Uterus (tissue), 4 donors: ENCODE measurements around the gene ZPLD1. TPM values are rescaled to one million over a fixed set of nuclear protein-coding genes. Genes with fewer than 3 reads are reported as not detected.

Experiments
- DNase-seq, 2 donors: peaks; one replicate each; pipeline ENCODE4 v3.0.0-alpha.2; 2019 to 2020
- H3K27ac ChIP-seq, 2 donors: fragments of 200-600 bp; sonication (generic); 1 replicate in 1 of 2; 2 replicates in 1 of 2; pipeline ENCODE4 v1.5.1; 2016 to 2018
- H3K27me3 ChIP-seq, 2 donors: fragments of 200-600 bp; sonication (generic); one replicate each; pipeline ENCODE4 v1.5.1; 2018 to 2019; ENCODE audit warnings: control low read depth in 1 of 2
- H3K36me3 ChIP-seq, 2 donors: fragments of 200-600 bp; sonication (generic); one replicate each; pipeline ENCODE4 v1.5.1; 2019; ENCODE audit warnings: control low read depth in 1 of 2
- H3K4me1 ChIP-seq, 2 donors: fragments of 200-600 bp; sonication (generic); one replicate each; pipeline ENCODE4 v1.5.1; 2018 to 2019; ENCODE audit warnings: control low read depth in 1 of 2
- H3K4me3 ChIP-seq, 2 donors: fragments of 200-600 bp; sonication (generic); 1 replicate in 1 of 2; 2 replicates in 1 of 2; pipeline ENCODE4 v1.5.1; 2018 to 2019; ENCODE audit warnings: mild to moderate bottlenecking in 1 of 2
- H3K9me3 ChIP-seq, 2 donors: fragments of 200-600 bp; sonication (generic); one replicate each; pipeline ENCODE4 v1.5.1; 2019; ENCODE audit warnings: control low read depth in 1 of 2
- CTCF ChIP-seq, 4 experiments: fragments of 200-600 bp in 2 of 4; fragments of 450-650 bp in 2 of 4; sonication (generic) in 2 of 4; IDR thresholded peaks; one replicate each; pipeline ENCODE4 v1.5.1; 2016 to 2019; ENCODE audit warnings: antibody characterized with exemption in 4 of 4, mild to moderate bottlenecking in 2 of 4, moderate library complexity in 1 of 4
- POLR2A ChIP-seq, 2 donors: fragments of 450-650 bp; IDR thresholded peaks; one replicate each; pipeline ENCODE4 v1.6.1; 2016; ENCODE audit warnings: antibody characterized with exemption in 2 of 2, mild to moderate bottlenecking in 1 of 2, moderate library complexity in 1 of 2
- intact Hi-C: fragments of 100-400 bp; cut with DNase I; formaldehyde crosslinking; loops from one replicate; pipeline ENCODE4 v1.15.1; 2023; ENCODE audit warnings: low total_unique reads
- total RNA-seq, 4 donors: library from RNA; depleted of rRNA in 3 of 4; stranded (reverse); fragments of >200 nt in 3 of 4; gene quantifications; one replicate each; pipeline versions ENCODE4 v1.1.0 to v1.2.4, GENCODE V29; 2014 to 2023
- donor health status: DM: yes; HTN: yes; CAD: no.

Gene ZPLD1
- total RNA-seq, 4 donors from 2014 or later: 0.07 TPM; not detected in 3

GRCh38 chr3:102454181-102454580 lies 19.4 kb downstream of the ZPLD1 start:
- DNase-seq: no peak
- TF ChIP-seq POLR2A (IDR thresholded peaks at IDR 0.05) (no peak), CTCF (IDR thresholded peaks at IDR 0.05) (no peak)

GRCh38 chr3:102457644-102458043 lies 22.8 kb downstream of the ZPLD1 start:
- intact Hi-C loops: no loop called here
- no peak for DNase-seq
- Histone ChIP-seq H3K4me1 (no peaks in the 10 kb centered on the region), H3K4me3 (no peak overlapping the region), H3K36me3 (no peaks in the 10 kb centered on the region), H3K27ac (no peak overlapping the region), H3K9me3 (no peaks in the 10 kb centered on the region), H3K27me3 (no peaks in the 10 kb centered on the region)
- no peak for TF ChIP-seq CTCF (IDR thresholded peaks at IDR 0.05)
- TF ChIP-seq POLR2A (IDR thresholded peaks at IDR 0.05): no peak

More at GRCh38 chr3:102454181-102454580, 19.4 kb downstream of the ZPLD1 start:
- H3K36me3 ChIP-seq: no peaks in the 10 kb centered on the region
- intact Hi-C loops: no loop called here
- H3K27ac ChIP-seq: no peak overlapping the region
- H3K27me3 ChIP-seq: no peaks in the 10 kb centered on the region
- H3K4me3 ChIP-seq: no peak overlapping the region
- H3K9me3 ChIP-seq: no peaks in the 10 kb centered on the region
- H3K4me1 ChIP-seq: no peaks in the 10 kb centered on the region

- Histone ChIP-seq H3K27me3 (no peaks in the 10 kb centered on the region), H3K27ac (no peak overlapping the region), H3K4me1 (no peaks in the 10 kb centered on the region), H3K36me3 (no peaks in the 10 kb centered on the region), H3K4me3 (no peak overlapping the region), H3K9me3 (no peaks in the 10 kb centered on the region)
- DNase-seq: no peak
- TF ChIP-seq CTCF (IDR thresholded peaks at IDR 0.05): no peak
- intact Hi-C loops: no loop called here
These were observed 25.8 kb downstream of the ZPLD1 start for GRCh38 chr3:102460579-102460978.

- intact Hi-C loops: no loop called here
- Histone ChIP-seq H3K9me3 (no peaks in the 10 kb centered on the region), H3K4me3 (no peak overlapping the region), H3K27me3 (no peaks in the 10 kb centered on the region), H3K4me1 (no peaks in the 10 kb centered on the region), H3K36me3 (no peaks in the 10 kb centered on the region), H3K27ac (no peak overlapping the region)
- TF ChIP-seq POLR2A (IDR thresholded peaks at IDR 0.05) (no peak), CTCF (IDR thresholded peaks at IDR 0.05) (no peak)
- no peak for DNase-seq
These were observed 29.4 kb downstream of the ZPLD1 start for GRCh38 chr3:102464261-102464660.

GRCh38 chr3:102466001-102466400 lies 31.2 kb downstream of the ZPLD1 start:
- Histone ChIP-seq H3K27ac (no peak overlapping the region), H3K4me3 (no peak overlapping the region), H3K4me1 (no peaks in the 10 kb centered on the region), H3K27me3 (no peaks in the 10 kb centered on the region), H3K36me3 (no peaks in the 10 kb centered on the region), H3K9me3 (no peaks in the 10 kb centered on the region)
- DNase-seq: no peak
- intact Hi-C loops: no loop called here
- TF ChIP-seq CTCF (IDR thresholded peaks at IDR 0.05) (no peak), POLR2A (IDR thresholded peaks at IDR 0.05) (no peak)
